Measurements from ENCODE around the gene TMEM258.

DNA sequence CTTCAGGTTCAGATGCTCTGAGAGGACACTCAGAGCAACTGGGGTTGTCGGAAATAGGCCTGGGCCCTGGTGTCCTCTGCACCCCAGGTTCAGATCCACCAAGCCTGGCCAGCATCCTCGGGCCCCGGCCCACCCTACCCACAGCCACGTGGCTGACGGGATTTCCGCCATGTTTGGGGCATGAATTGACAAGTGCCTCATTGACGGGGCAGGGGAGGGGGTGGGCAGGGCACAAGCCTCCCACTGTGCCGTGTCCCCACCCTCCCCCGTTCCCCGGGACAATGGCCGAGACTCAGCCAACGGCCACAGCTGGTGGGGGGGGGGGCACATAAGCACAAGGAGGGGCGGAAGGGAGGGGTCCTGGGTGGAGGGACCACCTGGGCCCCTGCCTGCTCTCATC lies 31.5 kb downstream of the TMEM258 start:
- TF ChIP-seq, protein P1, sequence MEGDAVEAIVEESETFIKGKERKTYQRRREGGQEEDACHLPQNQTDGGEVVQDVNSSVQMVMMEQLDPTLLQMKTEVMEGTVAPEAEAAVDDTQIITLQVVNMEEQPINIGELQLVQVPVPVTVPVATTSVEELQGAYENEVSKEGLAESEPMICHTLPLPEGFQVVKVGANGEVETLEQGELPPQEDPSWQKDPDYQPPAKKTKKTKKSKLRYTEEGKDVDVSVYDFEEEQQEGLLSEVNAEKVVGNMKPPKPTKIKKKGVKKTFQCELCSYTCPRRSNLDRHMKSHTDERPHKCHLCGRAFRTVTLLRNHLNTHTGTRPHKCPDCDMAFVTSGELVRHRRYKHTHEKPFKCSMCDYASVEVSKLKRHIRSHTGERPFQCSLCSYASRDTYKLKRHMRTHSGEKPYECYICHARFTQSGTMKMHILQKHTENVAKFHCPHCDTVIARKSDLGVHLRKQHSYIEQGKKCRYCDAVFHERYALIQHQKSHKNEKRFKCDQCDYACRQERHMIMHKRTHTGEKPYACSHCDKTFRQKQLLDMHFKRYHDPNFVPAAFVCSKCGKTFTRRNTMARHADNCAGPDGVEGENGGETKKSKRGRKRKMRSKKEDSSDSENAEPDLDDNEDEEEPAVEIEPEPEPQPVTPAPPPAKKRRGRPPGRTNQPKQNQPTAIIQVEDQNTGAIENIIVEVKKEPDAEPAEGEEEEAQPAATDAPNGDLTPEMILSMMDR (IDR thresholded peaks at IDR 0.05; ENCODE audit: extremely low read depth in 1 of 2, insufficient read depth in 1 of 2, low read depth in 1 of 2, low read length in 2 of 2): no peak
- TF ChIP-seq FOS (IDR thresholded peaks at IDR 0.05; ENCODE audit: borderline replicate concordance, insufficient read depth, low read length) (no peak), POLR2AphosphoS5 (IDR thresholded peaks at IDR 0.05; ENCODE audit: insufficient read depth, low read depth, low read length) (no peak), MYC (IDR thresholded peaks at IDR 0.05; ENCODE audit: low read depth, low read length) (no peak), EZH2 (IDR thresholded peaks at IDR 0.05; ENCODE audit: borderline replicate concordance, low read depth, low read length, severe bottlenecking) (no peak), POLR2A (IDR thresholded peaks at IDR 0.05; ENCODE audit: low read depth, low read length) (no peak), GATA2 (IDR thresholded peaks at IDR 0.05; ENCODE audit: insufficient read depth, insufficient read length, low read depth, low read length) (no peak), JUN (IDR thresholded peaks at IDR 0.05; ENCODE audit: borderline replicate concordance, insufficient read depth, insufficient read length, low read depth) (no peak)
- TF ChIP-seq, protein P2, sequence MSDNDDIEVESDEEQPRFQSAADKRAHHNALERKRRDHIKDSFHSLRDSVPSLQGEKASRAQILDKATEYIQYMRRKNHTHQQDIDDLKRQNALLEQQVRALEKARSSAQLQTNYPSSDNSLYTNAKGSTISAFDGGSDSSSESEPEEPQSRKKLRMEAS (IDR thresholded peaks at IDR 0.05; ENCODE audit: insufficient read depth, insufficient read length): no peak
